Hepatocyte (in vitro differentiated cells): Measurements from ENCODE around the gene DVL1.

Experiments used
- CTCF ChIP-seq: fragments of 200-600 bp; sonication (generic); IDR thresholded peaks from 2 replicates; pipeline ENCODE4 v1.5.1; 2016; ENCODE audit warnings: antibody characterized with exemption, mild to moderate bottlenecking; ENCODE audit not compliant: poor library complexity
- EZH2 ChIP-seq: fragments of 200-600 bp; sonication (generic); IDR thresholded peaks from 2 replicates; pipeline ENCODE4 v1.6.1; 2016; ENCODE audit warnings: antibody characterized with exemption, mild to moderate bottlenecking, borderline replicate concordance

GRCh38 chr1:1305300-1306069 is 43.7 kb downstream of the DVL1 start:
- TF ChIP-seq CTCF (peak; percentile 11), EZH2 (no peak)
